Panc1 (cell line): ENCODE data around the gene SART1. TPM values are rescaled to one million over a fixed set of nuclear protein-coding genes. Genes with fewer than 3 reads are reported as not detected.

Experiments
- ATAC-seq: fragments of 200-7000 bp; cut with Tn5 transposase; 2 replicates; pipeline ENCODE4 v1.9.1; 2020; ENCODE audit warnings: mild to moderate bottlenecking, moderate library complexity
- BruUV-seq: library from RNA; stranded (reverse); fragments of 400-500 nt; replicated peaks from 2 replicates; lab custom pipeline; 2021; lab: Mats Ljungman, UMichigan
- CTCF ChIA-PET: fragments of 300-600 bp; sonication (Branson Sonifier 250); formaldehyde crosslinking; loops from one replicate; lab custom pipeline; 2022; ENCODE audit warnings: antibody characterized with exemption; lab: Charles Lee
- POLR2A ChIA-PET: fragments of 300-600 bp; sonication (Branson Sonifier 250); formaldehyde crosslinking; loops from one replicate; lab custom pipeline; 2022; ENCODE audit warnings: antibody characterized with exemption; lab: Charles Lee
- DNase-seq: peaks from one replicate; pipeline ENCODE4 v3.0.0-alpha.2; 2010; ENCODE audit warnings: low read depth, low spot score
- H3K27ac ChIP-seq: 2 replicates; pipeline ENCODE4 v1.5.1; 2011; ENCODE audit warnings: mild to moderate bottlenecking, low read length, inconsistent platforms
- H3K27me3 ChIP-seq: fragments of 200-500 bp; sonication (Bioruptor generic); 2 replicates; pipeline ENCODE4 v1.6.0; 2014; ENCODE audit warnings: low read length, inconsistent platforms; ENCODE audit not compliant: control insufficient read depth, insufficient read depth
- H3K36me3 ChIP-seq: fragments of 200-500 bp; sonication (Bioruptor generic); 2 replicates; pipeline ENCODE4 v1.5.1; 2014; ENCODE audit warnings: inconsistent platforms, mild to moderate bottlenecking, low read length, moderate library complexity; ENCODE audit not compliant: control insufficient read depth, insufficient read depth
- H3K4me1 ChIP-seq: 2 replicates; pipeline ENCODE4 v1.5.1; 2011; ENCODE audit warnings: inconsistent platforms, mild to moderate bottlenecking, low read length, moderate library complexity; ENCODE audit not compliant: control insufficient read depth, insufficient read depth
- H3K4me3 ChIP-seq, 2 experiments: 2 replicates each; pipeline ENCODE4 v1.5.1; 2011 to 2012; ENCODE audit warnings: low read depth in 2 of 2, low read length in 2 of 2, mild to moderate bottlenecking in 2 of 2, inconsistent platforms in 1 of 2, moderate library complexity in 1 of 2
- H3K9me3 ChIP-seq: fragments of 200-500 bp; sonication (Bioruptor generic); 2 replicates; pipeline ENCODE4 v1.5.1; 2014; ENCODE audit warnings: low read depth, mild to moderate bottlenecking, inconsistent platforms, low read length, moderate library complexity; ENCODE audit not compliant: control insufficient read depth, insufficient read depth
- POLR2AphosphoS5 ChIP-seq: IDR thresholded peaks from 2 replicates; pipeline ENCODE4 v1.6.1; 2012; ENCODE audit warnings: mild to moderate bottlenecking, low read depth, low read length, moderate library complexity
- SIN3A ChIP-seq: IDR thresholded peaks from 2 replicates; pipeline ENCODE4 v1.6.1; 2012; ENCODE audit warnings: low read depth, mild to moderate bottlenecking, low read length, moderate library complexity, borderline replicate concordance; ENCODE audit not compliant: insufficient read depth
- TCF7L2 ChIP-seq: IDR thresholded peaks from 2 replicates; pipeline ENCODE4 v1.6.1; 2011; ENCODE audit warnings: mild to moderate bottlenecking, low read depth, low read length, inconsistent platforms
- in situ Hi-C: cut with HindIII; loops from 2 replicates; pipeline ENCODE4 v1.10.0; 2016; ENCODE audit warnings: low sequenced_read_pairs, low pct_unique_long_range_greater_than_20kb
- intact Hi-C: fragments of 100-400 bp; cut with micrococcal nuclease; formaldehyde crosslinking; loops from one replicate; pipeline ENCODE4 v1.10.0; 2022; ENCODE audit not compliant: unreplicated experiment
- total RNA-seq: library from RNA; stranded (reverse); gene quantifications from one replicate; pipeline ENCODE4 v1.2.1, GENCODE V29; 2021; ENCODE audit not compliant: unreplicated experiment
- TF ChIP-seq, protein P1 (sequence below): fragments of 450-650 bp; IDR thresholded peaks from 2 replicates; pipeline ENCODE4 v1.5.1; 2017; ENCODE audit warnings: mild to moderate bottlenecking
- TF ChIP-seq, protein P2 (sequence below), 2 experiments: IDR thresholded peaks; 2 replicates each; pipeline ENCODE4 v1.6.1; 2011 to 2012; ENCODE audit warnings: low read depth in 2 of 2, control low read depth in 1 of 2, low read length in 1 of 2, mild to moderate bottlenecking in 1 of 2, moderate library complexity in 1 of 2; ENCODE audit not compliant: insufficient read depth in 1 of 2

Gene SART1
- total RNA-seq, 1 experiment from 2014 or later: 76.4 TPM

DNA sequence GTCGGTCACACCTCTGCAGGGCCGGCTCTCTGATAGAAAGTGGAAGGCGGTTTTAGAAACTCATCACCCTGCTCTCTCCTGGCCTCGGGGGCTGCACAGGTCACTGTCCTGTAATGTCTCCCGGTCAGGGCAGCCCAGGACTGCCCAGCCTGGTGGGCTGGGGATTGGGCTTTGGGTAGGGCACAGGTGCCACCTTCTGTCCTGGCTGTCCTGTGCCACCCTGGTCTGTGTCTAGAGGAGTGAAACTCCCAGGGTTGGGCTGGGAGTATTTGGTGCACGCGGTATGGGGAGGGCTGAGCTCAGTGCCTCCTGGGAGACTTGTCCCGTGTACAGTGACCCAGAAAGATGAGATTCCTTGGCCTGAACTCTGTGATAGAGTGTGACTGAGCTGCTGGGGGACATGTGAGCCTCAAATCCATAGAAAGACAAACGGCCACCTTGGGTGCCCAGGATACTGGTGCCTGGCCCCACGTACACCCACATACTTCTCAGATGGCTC, 17.8 kb downstream of the SART1 start:
- H3K27me3 ChIP-seq: no peaks in the 10 kb centered on the region
- no peak overlapping the region for H3K27ac ChIP-seq
- TF ChIP-seq TCF7L2: no peak
- TF ChIP-seq, protein P1, sequence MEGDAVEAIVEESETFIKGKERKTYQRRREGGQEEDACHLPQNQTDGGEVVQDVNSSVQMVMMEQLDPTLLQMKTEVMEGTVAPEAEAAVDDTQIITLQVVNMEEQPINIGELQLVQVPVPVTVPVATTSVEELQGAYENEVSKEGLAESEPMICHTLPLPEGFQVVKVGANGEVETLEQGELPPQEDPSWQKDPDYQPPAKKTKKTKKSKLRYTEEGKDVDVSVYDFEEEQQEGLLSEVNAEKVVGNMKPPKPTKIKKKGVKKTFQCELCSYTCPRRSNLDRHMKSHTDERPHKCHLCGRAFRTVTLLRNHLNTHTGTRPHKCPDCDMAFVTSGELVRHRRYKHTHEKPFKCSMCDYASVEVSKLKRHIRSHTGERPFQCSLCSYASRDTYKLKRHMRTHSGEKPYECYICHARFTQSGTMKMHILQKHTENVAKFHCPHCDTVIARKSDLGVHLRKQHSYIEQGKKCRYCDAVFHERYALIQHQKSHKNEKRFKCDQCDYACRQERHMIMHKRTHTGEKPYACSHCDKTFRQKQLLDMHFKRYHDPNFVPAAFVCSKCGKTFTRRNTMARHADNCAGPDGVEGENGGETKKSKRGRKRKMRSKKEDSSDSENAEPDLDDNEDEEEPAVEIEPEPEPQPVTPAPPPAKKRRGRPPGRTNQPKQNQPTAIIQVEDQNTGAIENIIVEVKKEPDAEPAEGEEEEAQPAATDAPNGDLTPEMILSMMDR: no peak
- no peak for TF ChIP-seq SIN3A
- TF ChIP-seq, protein P2, sequence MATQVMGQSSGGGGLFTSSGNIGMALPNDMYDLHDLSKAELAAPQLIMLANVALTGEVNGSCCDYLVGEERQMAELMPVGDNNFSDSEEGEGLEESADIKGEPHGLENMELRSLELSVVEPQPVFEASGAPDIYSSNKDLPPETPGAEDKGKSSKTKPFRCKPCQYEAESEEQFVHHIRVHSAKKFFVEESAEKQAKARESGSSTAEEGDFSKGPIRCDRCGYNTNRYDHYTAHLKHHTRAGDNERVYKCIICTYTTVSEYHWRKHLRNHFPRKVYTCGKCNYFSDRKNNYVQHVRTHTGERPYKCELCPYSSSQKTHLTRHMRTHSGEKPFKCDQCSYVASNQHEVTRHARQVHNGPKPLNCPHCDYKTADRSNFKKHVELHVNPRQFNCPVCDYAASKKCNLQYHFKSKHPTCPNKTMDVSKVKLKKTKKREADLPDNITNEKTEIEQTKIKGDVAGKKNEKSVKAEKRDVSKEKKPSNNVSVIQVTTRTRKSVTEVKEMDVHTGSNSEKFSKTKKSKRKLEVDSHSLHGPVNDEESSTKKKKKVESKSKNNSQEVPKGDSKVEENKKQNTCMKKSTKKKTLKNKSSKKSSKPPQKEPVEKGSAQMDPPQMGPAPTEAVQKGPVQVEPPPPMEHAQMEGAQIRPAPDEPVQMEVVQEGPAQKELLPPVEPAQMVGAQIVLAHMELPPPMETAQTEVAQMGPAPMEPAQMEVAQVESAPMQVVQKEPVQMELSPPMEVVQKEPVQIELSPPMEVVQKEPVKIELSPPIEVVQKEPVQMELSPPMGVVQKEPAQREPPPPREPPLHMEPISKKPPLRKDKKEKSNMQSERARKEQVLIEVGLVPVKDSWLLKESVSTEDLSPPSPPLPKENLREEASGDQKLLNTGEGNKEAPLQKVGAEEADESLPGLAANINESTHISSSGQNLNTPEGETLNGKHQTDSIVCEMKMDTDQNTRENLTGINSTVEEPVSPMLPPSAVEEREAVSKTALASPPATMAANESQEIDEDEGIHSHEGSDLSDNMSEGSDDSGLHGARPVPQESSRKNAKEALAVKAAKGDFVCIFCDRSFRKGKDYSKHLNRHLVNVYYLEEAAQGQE (IDR thresholded peaks at IDR 0.05; ENCODE audit: insufficient read depth in 1 of 2, low read depth in 2 of 2, low read length in 1 of 2): no peak
- no peak for TF ChIP-seq POLR2AphosphoS5
- no peak for DNase-seq
- intact Hi-C loops (no loop called here), in situ Hi-C loops (no loop called here)
- H3K4me3 ChIP-seq: no peak overlapping the region
- no peaks in the 10 kb centered on the region for H3K9me3 ChIP-seq
- POLR2A ChIA-PET: interaction anchor here (0.6 kb wide), 1 partner anchor 15 kb away, joined by 4 read pairs; no protein-coding TSS in a partner anchor
- ATAC-seq: 0 out of 2 replicates have a peak, but pooled peaks have one; percentile 2
- TSS peak; percentile 42 for BruUV-seq
- H3K4me1 ChIP-seq: no peaks in the 10 kb centered on the region
- H3K36me3 ChIP-seq: peaks cover 2% of the 10 kb centered on the region; the same call in 1 of the 2 replicates
- CTCF ChIA-PET: interaction anchor here (0.6 to 1.0 kb wide), 2 partner anchors 91 to 95 kb away, joined by 3 to 6 read pairs; partner anchors contain the start of gene FIBP

DNA sequence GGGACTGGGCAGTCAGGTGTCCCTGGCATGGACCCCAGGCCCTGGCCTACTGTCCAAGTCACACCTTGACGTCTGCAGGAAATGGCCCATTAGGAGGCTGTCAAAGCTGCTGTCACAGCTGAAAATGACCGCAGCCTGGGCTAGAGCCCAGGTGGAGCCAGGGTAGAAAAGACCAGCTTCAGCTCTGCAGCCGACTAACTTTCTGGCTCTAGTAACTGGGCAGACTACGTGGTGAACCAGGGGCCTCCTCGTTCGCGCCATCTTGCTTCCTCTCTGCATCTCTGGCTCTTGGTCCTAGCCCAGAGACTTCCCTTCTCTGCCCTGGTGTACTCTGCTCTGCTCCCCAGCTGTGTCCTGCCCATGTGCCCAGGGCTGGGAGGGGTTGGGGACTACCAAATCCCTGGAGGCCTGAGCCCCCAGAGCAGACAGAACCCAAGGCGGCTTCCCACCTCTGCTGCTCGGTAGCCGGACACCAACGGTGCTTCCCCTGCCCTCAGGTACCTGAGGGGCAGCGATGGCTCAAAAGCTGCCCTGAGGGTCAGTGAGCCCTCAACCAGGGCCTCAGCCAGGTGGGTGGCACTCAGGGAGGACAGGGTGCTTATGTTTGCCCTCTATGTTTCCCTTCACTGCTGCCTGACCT, 19.7 kb downstream of the SART1 start:
- H3K27ac ChIP-seq: no peak overlapping the region
- peak; percentile 7 for ATAC-seq
- H3K36me3 ChIP-seq: peaks cover 2% of the 10 kb centered on the region; the same call in 1 of the 2 replicates
- H3K9me3 ChIP-seq: no peaks in the 10 kb centered on the region
- CTCF ChIA-PET: interaction anchor here (0.6 kb wide), 2 partner anchors 93 to 97 kb away, joined by 3 read pairs; partner anchors contain the start of gene FIBP
- no TSS peak for BruUV-seq
- TF ChIP-seq, protein P2 (IDR thresholded peaks at IDR 0.05; ENCODE audit: insufficient read depth in 1 of 2, low read depth in 2 of 2, low read length in 1 of 2): no peak
- no peak for TF ChIP-seq TCF7L2
- no peak for TF ChIP-seq SIN3A
- TF ChIP-seq, protein P1: no peak
- no peak for TF ChIP-seq POLR2AphosphoS5
- in situ Hi-C loops: no loop called here
- DNase-seq: no peak
- H3K27me3 ChIP-seq: no peaks in the 10 kb centered on the region
- intact Hi-C loops: no loop called here
- POLR2A ChIA-PET: no interaction called here
- no peaks in the 10 kb centered on the region for H3K4me1 ChIP-seq
- no peak overlapping the region for H3K4me3 ChIP-seq
